GM18498 (cell line): ENCODE data around the gene DPPA5.
"Not testable (repeated sequence)": the region's sequence is repeated elsewhere in the genome, so short reads cannot be mapped to it uniquely, and the experiment has no call there.

Experiments used
- ATAC-seq: cut with Tn5 transposase; IDR thresholded peaks from one replicate; pipeline ENCODE4 v1.9.1; 2021; ENCODE audit warnings: mild to moderate bottlenecking, moderate library complexity; ENCODE audit not compliant: unreplicated experiment

Gene DPPA5

GRCh38 chr6:73353636-73354593, at the start of gene DPPA5:
Gene DPPA5, minus strand, starts transcription at chr6:73354276. Its CDS starts 51 bp downstream, at chr6:73354225.
- ATAC-seq, result no peak

GRCh38 chr6:73400656-73401055, 46.6 kb upstream of the DPPA5 start:
- no peak for ATAC-seq

GRCh38 chr6:73395875-73396274, 41.8 kb upstream of the DPPA5 start:
- no peak for ATAC-seq

GRCh38 chr6:73394577-73395354, 40.7 kb upstream of the DPPA5 start, which contains the start of gene DDX43:
Gene DDX43, plus strand, starts transcription at chr6:73394828. Its CDS starts 78 bp downstream, at chr6:73394906.
- peak; percentile 83 for ATAC-seq

GRCh38 chr6:73393278-73393677, 39.2 kb upstream of the DPPA5 start:
- ATAC-seq, result no peak

GRCh38 chr6:73392188-73392587, 38.1 kb upstream of the DPPA5 start:
- not testable (repeated sequence) for ATAC-seq

GRCh38 chr6:73391675-73392074, 37.6 kb upstream of the DPPA5 start:
- no peak for ATAC-seq

- no peak for ATAC-seq
Measured at GRCh38 chr6:73389854-73390253, 35.8 kb upstream of the DPPA5 start.

GRCh38 chr6:73388800-73389512, 34.9 kb upstream of the DPPA5 start:
- peak; percentile 84 for ATAC-seq

- ATAC-seq, result peak; percentile 33
Measured at GRCh38 chr6:73388433-73388799, 34.3 kb upstream of the DPPA5 start.

- ATAC-seq, result no peak
Measured at GRCh38 chr6:73382462-73383113, 28.5 kb upstream of the DPPA5 start.

- ATAC-seq, result not testable (repeated sequence)
Measured at GRCh38 chr6:73381531-73381930, 27.5 kb upstream of the DPPA5 start.

- no peak for ATAC-seq
Measured at GRCh38 chr6:73377225-73377624, 23.1 kb upstream of the DPPA5 start.

GRCh38 chr6:73375216-73375615, 21.1 kb upstream of the DPPA5 start:
- ATAC-seq, result no peak

- ATAC-seq, result no peak
Measured at GRCh38 chr6:73372516-73372915, 18.4 kb upstream of the DPPA5 start.

- ATAC-seq, result no peak
Measured at GRCh38 chr6:73371984-73372383, 17.9 kb upstream of the DPPA5 start.

- no peak for ATAC-seq
Measured at GRCh38 chr6:73369563-73369962, 15.5 kb upstream of the DPPA5 start, which contains the start of gene OOEP. Gene OOEP, minus strand, starts transcription at chr6:73369897. Its CDS starts 105 bp downstream, at chr6:73369792.

- no peak for ATAC-seq
Measured at GRCh38 chr6:73369157-73369556, 15.1 kb upstream of the DPPA5 start.

- no peak for ATAC-seq
Measured at GRCh38 chr6:73368675-73369074, 14.6 kb upstream of the DPPA5 start.

- ATAC-seq, result no peak
Measured at GRCh38 chr6:73367761-73368355, 13.8 kb upstream of the DPPA5 start.
